IMR-90 (cell line): ENCODE data around the gene KIF25. TPM values are rescaled to one million over a fixed set of nuclear protein-coding genes. Genes with fewer than 3 reads are reported as not detected.

Source experiments
- ATAC-seq: fragments of 200-7000 bp; cut with Tn5 transposase; 2 replicates; pipeline ENCODE4 v1.9.1; 2020; ENCODE audit warnings: low read depth, mild to moderate bottlenecking, moderate library complexity
- BruUV-seq: library from RNA; stranded (reverse); fragments of 400-500 nt; replicated peaks from 2 replicates; lab custom pipeline; 2021; lab: Mats Ljungman, UMichigan
- CTCF ChIA-PET: fragments of 300-600 bp; formaldehyde crosslinking; extraction: SDS; loops from one replicate; lab custom pipeline; 2021; ENCODE audit warnings: antibody characterized with exemption; lab: Yijun Ruan, JAX
- POLR2A ChIA-PET: fragments of 300-600 bp; sonication (Branson Sonifier 250); formaldehyde crosslinking; loops from one replicate; lab custom pipeline; 2022; ENCODE audit warnings: antibody characterized with exemption; ENCODE audit not compliant: unreplicated experiment; lab: Charles Lee
- DNase-seq: peaks from one replicate; pipeline ENCODE4 v3.0.0; 2013
- H2AFZ ChIP-seq: replicated peaks from 2 replicates; pipeline ENCODE3; 2013; ENCODE audit warnings: low read length, mild to moderate bottlenecking; ENCODE audit not compliant: poor library complexity
- H2AK5ac ChIP-seq: 2 replicates; pipeline ENCODE4 v1.6.1; 2013; ENCODE audit warnings: low read depth, low read length, inconsistent platforms
- H2AK9ac ChIP-seq: replicated peaks from 2 replicates; pipeline ENCODE3; 2013; ENCODE audit warnings: mild to moderate bottlenecking, low read depth, low read length, moderate library complexity; ENCODE audit not compliant: poor library complexity
- H2BK120ac ChIP-seq: 2 replicates; pipeline ENCODE4 v1.6.1; 2013; ENCODE audit warnings: low read depth, low read length, inconsistent platforms
- H2BK15ac ChIP-seq: 3 replicates; pipeline ENCODE4 v1.6.1; 2013; ENCODE audit warnings: low read depth, low read length, inconsistent platforms
- H2BK20ac ChIP-seq: 2 replicates; pipeline ENCODE4 v1.6.1; 2013; ENCODE audit warnings: low read depth, mild to moderate bottlenecking, inconsistent platforms, low read length, moderate library complexity
- H2BK5ac ChIP-seq: 2 replicates; pipeline ENCODE4 v1.6.1; 2013; ENCODE audit warnings: mild to moderate bottlenecking, low read depth, low read length, inconsistent platforms; ENCODE audit not compliant: poor library complexity, severe bottlenecking
- H3K14ac ChIP-seq: replicated peaks from 2 replicates; pipeline ENCODE4 v1.6.1; 2013; ENCODE audit warnings: low read depth, low read length, inconsistent platforms
- H3K18ac ChIP-seq: 2 replicates; pipeline ENCODE4 v1.6.1; 2013; ENCODE audit warnings: low read depth, low read length, control low read depth
- H3K23ac ChIP-seq: 2 replicates; pipeline ENCODE4 v1.6.1; 2013; ENCODE audit warnings: low read depth, low read length, inconsistent platforms
- H3K27ac ChIP-seq: 2 replicates; pipeline ENCODE4 v1.5.1; 2013; ENCODE audit warnings: mild to moderate bottlenecking, control low read depth, low read length; ENCODE audit not compliant: insufficient read depth
- H3K27me3 ChIP-seq: 2 replicates; pipeline ENCODE4 v1.6.1; 2013; ENCODE audit warnings: low read length; ENCODE audit not compliant: control insufficient read depth, insufficient read depth
- H3K36me3 ChIP-seq: 2 replicates; pipeline ENCODE4 v1.6.1; 2013; ENCODE audit warnings: low read length, mixed read lengths; ENCODE audit not compliant: control insufficient read depth, insufficient read depth
- H3K4ac ChIP-seq: 2 replicates; pipeline ENCODE4 v1.6.1; 2013; ENCODE audit warnings: low read depth, low read length, inconsistent platforms
- H3K4me1 ChIP-seq: 2 replicates; pipeline ENCODE4 v1.6.1; 2013; ENCODE audit warnings: low read length, mixed read lengths; ENCODE audit not compliant: control insufficient read depth, insufficient read depth
- H3K4me2 ChIP-seq: 2 replicates; pipeline ENCODE4 v1.6.1; 2013; ENCODE audit warnings: low read depth, mild to moderate bottlenecking, control low read depth, low read length, moderate library complexity
- H3K4me3 ChIP-seq: 2 replicates; pipeline ENCODE4 v1.5.1; 2013; ENCODE audit warnings: low read depth, mild to moderate bottlenecking, control low read depth, low read length, moderate library complexity; ENCODE audit not compliant: insufficient read depth
- H3K56ac ChIP-seq: 2 replicates; pipeline ENCODE4 v1.6.1; 2013; ENCODE audit warnings: low read length, inconsistent platforms; ENCODE audit not compliant: insufficient read depth; ENCODE audit errors: extremely low read depth
- H3K79me1 ChIP-seq, 2 experiments: 2 replicates each; pipeline ENCODE4 v1.6.1; 2013; ENCODE audit warnings: low read length in 2 of 2, inconsistent platforms in 1 of 2, low read depth in 1 of 2
- H3K9ac ChIP-seq: 2 replicates; pipeline ENCODE4 v1.6.1; 2013; ENCODE audit warnings: low read depth, low read length, control low read depth
- H3K9me1 ChIP-seq: 2 replicates; pipeline ENCODE4 v1.6.1; 2013; ENCODE audit warnings: low read length, inconsistent platforms; ENCODE audit not compliant: insufficient read depth
- H3K9me3 ChIP-seq: 2 replicates; pipeline ENCODE4 v1.6.1; 2013; ENCODE audit warnings: low read length; ENCODE audit not compliant: control insufficient read depth, insufficient read depth
- H4K20me1 ChIP-seq: 2 replicates; pipeline ENCODE4 v1.6.1; 2013; ENCODE audit warnings: low read length, inconsistent platforms; ENCODE audit not compliant: insufficient read depth
- H4K5ac ChIP-seq: 2 replicates; pipeline ENCODE4 v1.6.1; 2013; ENCODE audit warnings: mild to moderate bottlenecking, low read depth, low read length, control low read depth
- H4K8ac ChIP-seq, 2 experiments: 2 replicates each; pipeline ENCODE4 v1.6.1; 2013; ENCODE audit warnings: low read depth in 2 of 2, low read length in 2 of 2, control low read depth in 1 of 2, inconsistent platforms in 1 of 2
- H4K91ac ChIP-seq: 2 replicates; pipeline ENCODE4 v1.6.1; 2013; ENCODE audit warnings: low read depth, low read length, inconsistent platforms; ENCODE audit not compliant: insufficient read depth
- CHD1 ChIP-seq: IDR thresholded peaks from 2 replicates; pipeline ENCODE4 v1.6.1; 2012; ENCODE audit warnings: low read depth, low read length, improper control_type of control experiment
- MAZ ChIP-seq: IDR thresholded peaks from 2 replicates; pipeline ENCODE4 v1.6.1; 2012; ENCODE audit warnings: low read depth, mild to moderate bottlenecking, low read length, improper control_type of control experiment, moderate library complexity, borderline replicate concordance
- RAD21 ChIP-seq: IDR thresholded peaks from 2 replicates; pipeline ENCODE4 v1.6.1; 2012; ENCODE audit warnings: low read length, improper control_type of control experiment
- RCOR1 ChIP-seq: IDR thresholded peaks from 2 replicates; pipeline ENCODE4 v1.6.1; 2012; ENCODE audit warnings: mild to moderate bottlenecking, low read length, improper control_type of control experiment; ENCODE audit not compliant: insufficient replicate concordance
- WGBS, 2 experiments: methylation state at CpG; one replicate each; pipeline versions ENCODE4 v1.1.5 to v1.1.7; 2013; ENCODE audit warnings: missing lambda C conversion rate in 2 of 2; ENCODE audit not compliant: insufficient read length in 1 of 2; ENCODE audit errors: extremely low coverage in 2 of 2; 5-methylcytosine and 5-hydroxymethylcytosine counted together
- dilution Hi-C: fragments of 300-500 bp; cut with HindIII; formaldehyde crosslinking; loops from one replicate; pipeline ENCODE4 v1.14.3; 2018; ENCODE audit warnings: low sequenced_read_pairs; ENCODE audit not compliant: unreplicated experiment
- in situ Hi-C: fragments of 300-500 bp; cut with MboI; formaldehyde crosslinking; loops from 3 replicates; pipeline ENCODE4 v1.14.3; 2019; ENCODE audit warnings: low sequenced_read_pairs, inconsistent platforms, mixed read lengths
- intact Hi-C: fragments of 100-400 bp; cut with micrococcal nuclease; formaldehyde crosslinking; loops from 2 replicates; pipeline ENCODE4 v1.10.0; 2022
- polyA plus RNA-seq, 3 experiments: library from polyadenylated mRNA; depleted of rRNA; stranded (reverse); fragments of >200 nt; gene quantifications; 2 replicates each; pipeline ENCODE4 v1.2.3, GENCODE V29; 2012; ENCODE audit warnings: low replicate concordance in 1 of 3
- total RNA-seq: library from RNA; depleted of rRNA; stranded (reverse); fragments of >200 nt; gene quantifications from 2 replicates; pipeline ENCODE4 v1.2.3, GENCODE V29; 2012
- TF ChIP-seq, protein P1 (sequence below): fragments of 150-350 bp; IDR thresholded peaks from 2 replicates; pipeline ENCODE4 v1.6.1; 2016; ENCODE audit warnings: low read depth, mild to moderate bottlenecking, low read length, moderate library complexity, borderline replicate concordance

Gene KIF25
- total and polyA plus RNA-seq, 2 of the 4 experiments (the other 2 are of a cell fraction) = not detected

GRCh38 chr6:168080393-168081077 is 83.1 kb downstream of the KIF25 start:
- Histone ChIP-seq H3K9me3 (no peaks in the 10 kb centered on the region), H2BK15ac (no peak overlapping the region), H2BK5ac (no peak overlapping the region), H3K36me3 (no peaks in the 10 kb centered on the region), H3K27me3 (peaks cover 5% of the 10 kb centered on the region; the same call in 1 of the 2 replicates), H2BK20ac (no peak overlapping the region), H2AK5ac (no peak overlapping the region), H3K9me1 (no peaks in the 10 kb centered on the region), H4K8ac (no peak overlapping the region), H3K9ac (no peak overlapping the region), H3K27ac (no peak overlapping the region), H3K14ac (no peak overlapping the region), H2BK120ac (no peak overlapping the region), H3K18ac (no peak overlapping the region), H4K91ac (no peak overlapping the region), H2AFZ (no peak overlapping the region), H3K4me1 (no peaks in the 10 kb centered on the region; the same call in 1 of the 2 replicates), H3K4me2 (no peak overlapping the region), H3K4me3 (no peak overlapping the region), H3K56ac (no peak overlapping the region), H3K23ac (no peak overlapping the region), H2AK9ac (no peak overlapping the region), H3K79me1 (no peaks in the 10 kb centered on the region), H3K4ac (no peak overlapping the region), H4K5ac (no peak overlapping the region), H4K20me1 (no peaks in the 10 kb centered on the region)
- CTCF ChIA-PET = no interaction called here
- TF ChIP-seq RAD21 = no peak
- TF ChIP-seq RCOR1 = no peak
- no peak for TF ChIP-seq CHD1
- TF ChIP-seq MAZ = no peak
- TF ChIP-seq, protein P1, sequence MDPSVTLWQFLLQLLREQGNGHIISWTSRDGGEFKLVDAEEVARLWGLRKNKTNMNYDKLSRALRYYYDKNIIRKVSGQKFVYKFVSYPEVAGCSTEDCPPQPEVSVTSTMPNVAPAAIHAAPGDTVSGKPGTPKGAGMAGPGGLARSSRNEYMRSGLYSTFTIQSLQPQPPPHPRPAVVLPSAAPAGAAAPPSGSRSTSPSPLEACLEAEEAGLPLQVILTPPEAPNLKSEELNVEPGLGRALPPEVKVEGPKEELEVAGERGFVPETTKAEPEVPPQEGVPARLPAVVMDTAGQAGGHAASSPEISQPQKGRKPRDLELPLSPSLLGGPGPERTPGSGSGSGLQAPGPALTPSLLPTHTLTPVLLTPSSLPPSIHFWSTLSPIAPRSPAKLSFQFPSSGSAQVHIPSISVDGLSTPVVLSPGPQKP = no peak
- BruUV-seq = no TSS peak
- POLR2A ChIA-PET = no interaction called here
- DNase-seq = no peak
- dilution Hi-C loops (no loop called here), in situ Hi-C loops (no loop called here), intact Hi-C loops (no loop called here)
- no peak for ATAC-seq
- WGBS, 2 experiments = 96% methylated on average over 5 of the region's 24 CpGs; no CpG with 5 or more reads in 1 of the 2 experiments
